HG03095 (cell line): ENCODE data around the gene DKK3.

Experiments used
- ATAC-seq: cut with Tn5 transposase; IDR thresholded peaks from one replicate; pipeline ENCODE4 v1.9.1; 2021; ENCODE audit warnings: moderate library complexity; ENCODE audit not compliant: unreplicated experiment

Gene DKK3

GRCh38 chr11:11968511-11969280, 39.7 kb downstream of the DKK3 start:
- no peak for ATAC-seq

- no peak for ATAC-seq
These were observed 40.5 kb downstream of the DKK3 start for GRCh38 chr11:11967669-11968510.

GRCh38 chr11:11966826-11967668, 41.4 kb downstream of the DKK3 start:
- peak; percentile 90 for ATAC-seq

GRCh38 chr11:11966354-11966741, 42.1 kb downstream of the DKK3 start:
- no peak for ATAC-seq

GRCh38 chr11:11965656-11966353, 42.6 kb downstream of the DKK3 start:
- ATAC-seq: no peak

GRCh38 chr11:11965192-11965591, 43.2 kb downstream of the DKK3 start:
- ATAC-seq: no peak

- no peak for ATAC-seq
These were observed 43.7 kb downstream of the DKK3 start for GRCh38 chr11:11964774-11965150.

- ATAC-seq: no peak
These were observed 44.3 kb downstream of the DKK3 start for GRCh38 chr11:11963842-11964773.

- no peak for ATAC-seq
These were observed 45.4 kb downstream of the DKK3 start for GRCh38 chr11:11963067-11963466.

- ATAC-seq: no peak
These were observed 46.9 kb downstream of the DKK3 start for GRCh38 chr11:11961399-11962028.

- no peak for ATAC-seq
These were observed 47.7 kb downstream of the DKK3 start for GRCh38 chr11:11960687-11961086.

- ATAC-seq: no peak
These were observed 48.8 kb downstream of the DKK3 start for GRCh38 chr11:11959601-11960000.

- ATAC-seq: no peak
These were observed 49.8 kb downstream of the DKK3 start for GRCh38 chr11:11958403-11959231.

GRCh38 chr11:11956006-11956405, 52.4 kb downstream of the DKK3 start:
- ATAC-seq: no peak

GRCh38 chr11:11952036-11952435, 56.4 kb downstream of the DKK3 start:
- no peak for ATAC-seq

- ATAC-seq: no peak
These were observed 58.9 kb downstream of the DKK3 start for GRCh38 chr11:11949482-11949881.

GRCh38 chr11:11948242-11948947, 60.0 kb downstream of the DKK3 start:
- no peak for ATAC-seq

- ATAC-seq: no peak
These were observed 60.6 kb downstream of the DKK3 start for GRCh38 chr11:11947825-11948224.
